SU-DHL-6 (cell line): ENCODE data around the gene CSF3R.

Experiments used
- H2AFZ ChIP-seq: fragments of 200-600 bp; sonication (generic); 2 replicates; pipeline ENCODE4 v1.6.1; 2014; ENCODE audit warnings: low read depth, mild to moderate bottlenecking, moderate library complexity, mixed read lengths, antibody characterized with exemption, low read length; ENCODE audit not compliant: severe bottlenecking
- H3F3A ChIP-seq: fragments of 200-600 bp; shearing (Covaris generic); 2 replicates; pipeline ENCODE4 v1.6.0; 2016; ENCODE audit warnings: antibody characterized with exemption, mild to moderate bottlenecking; ENCODE audit not compliant: insufficient read depth
- H3K27ac ChIP-seq: fragments of 200-600 bp; sonication (generic); 2 replicates; pipeline ENCODE4 v1.5.1; 2016; ENCODE audit warnings: low read depth, mild to moderate bottlenecking, low read length, moderate library complexity, mixed read lengths
- H3K27me3 ChIP-seq: fragments of 200-600 bp; sonication (generic), shearing (Covaris generic); 2 replicates; pipeline ENCODE4 v1.6.0; 2014; ENCODE audit warnings: mild to moderate bottlenecking, low read length
- H3K36me3 ChIP-seq: fragments of 200-600 bp; sonication (generic); 2 replicates; pipeline ENCODE4 v1.6.1; 2014; ENCODE audit warnings: mild to moderate bottlenecking, low read length, mixed read lengths
- H3K4me2 ChIP-seq: fragments of 300-600, 200-600 bp; shearing (Covaris generic), sonication (generic); 2 replicates; pipeline ENCODE4 v1.6.0; 2014; ENCODE audit warnings: low read length, low read depth, mild to moderate bottlenecking; ENCODE audit not compliant: poor library complexity, severe bottlenecking
- H3K4me3 ChIP-seq: fragments of 200-600 bp; sonication (generic); 2 replicates; pipeline ENCODE4 v1.5.1; 2014; ENCODE audit warnings: antibody characterized with exemption, low read length, mild to moderate bottlenecking, mixed read lengths; ENCODE audit not compliant: insufficient read depth, poor library complexity, severe bottlenecking
- H3K79me2 ChIP-seq: fragments of 200-600 bp; sonication (generic); 2 replicates; pipeline ENCODE4 v1.6.1; 2014; ENCODE audit warnings: mild to moderate bottlenecking, low read length, moderate library complexity; ENCODE audit not compliant: insufficient read depth
- H3K9ac ChIP-seq: fragments of 200-600 bp; sonication (generic); 2 replicates; pipeline ENCODE4 v1.7.0; 2014; ENCODE audit warnings: mild to moderate bottlenecking, low read length
- H3K9me2 ChIP-seq: fragments of 200-600 bp; sonication (generic); replicated peaks from 2 replicates; pipeline ENCODE4 v1.6.1; 2014; ENCODE audit warnings: low read length; ENCODE audit not compliant: insufficient read depth
- H3K9me3 ChIP-seq: fragments of 200-600 bp; sonication (generic); 2 replicates; pipeline ENCODE4 v1.6.1; 2014; ENCODE audit warnings: low read length, mixed read lengths; ENCODE audit not compliant: insufficient read depth
- H4K20me1 ChIP-seq: fragments of 200-600 bp; sonication (generic); 2 replicates; pipeline ENCODE4 v1.6.1; 2014; ENCODE audit warnings: low read depth, mild to moderate bottlenecking, antibody characterized with exemption, low read length, moderate library complexity, mixed read lengths
- CTCF ChIP-seq: fragments of 200-600 bp; sonication (generic); IDR thresholded peaks from one replicate; pipeline ENCODE4 v1.5.1; 2017; ENCODE audit warnings: antibody characterized with exemption, mild to moderate bottlenecking, low read length, moderate library complexity; ENCODE audit not compliant: insufficient read depth, poor library complexity, severe bottlenecking
- EZH2phosphoT487 ChIP-seq: fragments of 200-600 bp; sonication (generic), shearing (Covaris generic); conservative IDR thresholded peaks from 2 replicates; pipeline ENCODE4 v1.6.1; 2018; ENCODE audit warnings: mild to moderate bottlenecking, antibody characterized with exemption, low read length, moderate library complexity, mixed read lengths

The CSF3R gene

GRCh38 chr1:36520771-36521420 lies 38.2 kb upstream of the CSF3R start:
- no peaks in the 10 kb centered on the region for H3F3A ChIP-seq
- H4K20me1 ChIP-seq, result no peaks in the 10 kb centered on the region
- H3K27ac ChIP-seq, result no peak overlapping the region
- no peak for TF ChIP-seq EZH2phosphoT487
- TF ChIP-seq CTCF, result no peak
- no peaks in the 10 kb centered on the region for H3K9me2 ChIP-seq
- H3K27me3 ChIP-seq, result no peaks in the 10 kb centered on the region; the same call in 1 of the 2 replicates
- H3K4me2 ChIP-seq, result no peak overlapping the region
- H2AFZ ChIP-seq, result no peak overlapping the region
- no peaks in the 10 kb centered on the region for H3K79me2 ChIP-seq
- no peak overlapping the region for H3K4me3 ChIP-seq
- no peaks in the 10 kb centered on the region for H3K36me3 ChIP-seq
- H3K9me3 ChIP-seq, result no peaks in the 10 kb centered on the region
- H3K9ac ChIP-seq, result no peak overlapping the region

- Histone ChIP-seq H4K20me1 (no peaks in the 10 kb centered on the region), H3K79me2 (no peaks in the 10 kb centered on the region), H2AFZ (no peak overlapping the region)
Measured at GRCh38 chr1:36520056-36520455, 37.3 kb upstream of the CSF3R start.

GRCh38 chr1:36517011-36517771 lies 34.5 kb upstream of the CSF3R start:
- Histone ChIP-seq H3K4me2 (no peak overlapping the region), H3K9me3 (no peaks in the 10 kb centered on the region), H3K4me3 (no peak overlapping the region), H3K27ac (no peak overlapping the region), H3K9me2 (no peaks in the 10 kb centered on the region), H2AFZ (no peak overlapping the region), H3K36me3 (no peaks in the 10 kb centered on the region), H3K9ac (no peak overlapping the region), H3K79me2 (no peaks in the 10 kb centered on the region), H4K20me1 (no peaks in the 10 kb centered on the region), H3K27me3 (no peaks in the 10 kb centered on the region; the same call in 1 of the 2 replicates), H3F3A (no peaks in the 10 kb centered on the region)
- TF ChIP-seq EZH2phosphoT487, result no peak
- no peak for TF ChIP-seq CTCF

More at GRCh38 chr1:36520056-36520455, 37.3 kb upstream of the CSF3R start:
- no peaks in the 10 kb centered on the region for H3K9me2 ChIP-seq
- H3F3A ChIP-seq, result no peaks in the 10 kb centered on the region
- TF ChIP-seq CTCF (no peak), EZH2phosphoT487 (no peak)
- no peak overlapping the region for H3K4me3 ChIP-seq
- H3K36me3 ChIP-seq, result no peaks in the 10 kb centered on the region
- no peak overlapping the region for H3K27ac ChIP-seq
- H3K27me3 ChIP-seq, result no peaks in the 10 kb centered on the region; the same call in 1 of the 2 replicates
- no peaks in the 10 kb centered on the region for H3K9me3 ChIP-seq
- no peak overlapping the region for H3K9ac ChIP-seq
- H3K4me2 ChIP-seq, result no peak overlapping the region
